GM12878 (cell line): Measurements from ENCODE around the gene KLHL35. TPM values are rescaled to one million over a fixed set of nuclear protein-coding genes. Genes with fewer than 3 reads are reported as not detected.

Experiments used
- ATAC-seq: fragments of 200-7000 bp; cut with Tn5 transposase; 3 replicates; pipeline ENCODE4 v1.9.1; 2020; ENCODE audit warnings: mild to moderate bottlenecking, moderate library complexity
- BruUV-seq: library from RNA; stranded (reverse); fragments of 400-500 nt; replicated peaks from 2 replicates; lab custom pipeline; 2021; lab: Mats Ljungman, UMichigan
- CTCF ChIA-PET: fragments of 300-600 bp; sonication (Branson Sonifier 250); formaldehyde crosslinking; extraction: SDS; loops from one replicate; lab custom pipeline; 2021; ENCODE audit warnings: inconsistent platforms; lab: Yijun Ruan, JAX
- POLR2A ChIA-PET: fragments of 350-600 bp; formaldehyde crosslinking; extraction: SDS; loops from one replicate; lab custom pipeline; 2021; ENCODE audit warnings: inconsistent platforms; lab: Charles Lee
- RAD21 ChIA-PET: fragments of 300-600 bp; sonication (Branson Sonifier 250); formaldehyde crosslinking; loops from one replicate; lab custom pipeline; 2023; ENCODE audit warnings: antibody characterized with exemption; ENCODE audit not compliant: unreplicated experiment; lab: Charles Lee
- SMC1A ChIA-PET: fragments of 300-600 bp; sonication (Branson Sonifier 250); formaldehyde crosslinking; loops from one replicate; lab custom pipeline; 2023; ENCODE audit not compliant: unreplicated experiment, uncharacterized antibody; lab: Charles Lee
- DNase-seq: peaks from one replicate; pipeline ENCODE4 v3.0.0-alpha.2; 2011; ENCODE audit warnings: low read depth, low spot score
- FAIRE-seq: peaks from 3 replicates; lab custom pipeline; 2011; peaks lifted over from hg19 to GRCh38; lab: Jason Lieb, UNC
- H2AFZ ChIP-seq: 2 replicates; pipeline ENCODE4 v1.6.0; 2011; ENCODE audit warnings: low read depth, low read length, control low read depth; ENCODE audit not compliant: control insufficient read depth
- H3K27ac ChIP-seq: 2 replicates; pipeline ENCODE4 v1.5.1; 2011; ENCODE audit warnings: control low read depth; ENCODE audit not compliant: control insufficient read depth, insufficient read depth
- H3K27me3 ChIP-seq, 2 experiments: replicated peaks in 1 of 2; 2 replicates each; pipeline versions ENCODE4 v1.6.0 to v1.6.1; 2011; ENCODE audit warnings: low read length in 1 of 2; ENCODE audit not compliant: control insufficient read depth in 2 of 2, insufficient read depth in 2 of 2
- H3K36me3 ChIP-seq, 2 experiments: 2 replicates each; pipeline ENCODE4 v1.5.1; 2011; ENCODE audit warnings: low read length in 1 of 2; ENCODE audit not compliant: control insufficient read depth in 2 of 2, insufficient read depth in 2 of 2
- H3K4me1 ChIP-seq: 2 replicates; pipeline ENCODE4 v1.6.1; 2011; ENCODE audit warnings: mild to moderate bottlenecking, low read length, moderate library complexity, mixed read lengths; ENCODE audit not compliant: control insufficient read depth, insufficient read depth
- H3K4me2 ChIP-seq: 2 replicates; pipeline ENCODE4 v1.6.0; 2011; ENCODE audit warnings: control low read depth; ENCODE audit not compliant: control insufficient read depth, insufficient read depth
- H3K4me3 ChIP-seq: fragments of 200-600 bp; sonication (generic); 2 replicates; pipeline ENCODE4 v1.5.1; 2016
- H3K79me2 ChIP-seq: 2 replicates; pipeline ENCODE4 v1.6.0; 2011; ENCODE audit warnings: low read length; ENCODE audit not compliant: control insufficient read depth, insufficient read depth
- H3K9ac ChIP-seq: 2 replicates; pipeline ENCODE4 v1.8.0; 2011; ENCODE audit warnings: low read length, control low read depth, mixed read lengths; ENCODE audit not compliant: control insufficient read depth, insufficient read depth
- H3K9me3 ChIP-seq: replicated peaks from 3 replicates; pipeline ENCODE4 v1.5.1; 2011; ENCODE audit warnings: mild to moderate bottlenecking, low read length; ENCODE audit not compliant: control insufficient read depth, insufficient read depth
- H4K20me1 ChIP-seq: 2 replicates; pipeline ENCODE4 v1.6.0; 2011; ENCODE audit not compliant: control insufficient read depth, insufficient read depth
- ATF2 ChIP-seq: IDR thresholded peaks from 2 replicates; pipeline ENCODE4 v1.6.1; 2012; ENCODE audit warnings: low read length, inconsistent platforms
- CREB1 ChIP-seq: IDR thresholded peaks from 2 replicates; pipeline ENCODE4 v1.6.1; 2012; ENCODE audit warnings: low read depth, mild to moderate bottlenecking, inconsistent platforms
- FOXM1 ChIP-seq: IDR thresholded peaks from 2 replicates; pipeline ENCODE4 v1.6.1; 2012; ENCODE audit warnings: low read depth, mild to moderate bottlenecking, inconsistent platforms, low read length, moderate library complexity
- NBN ChIP-seq: fragments of 450-650 bp; IDR thresholded peaks from 2 replicates; pipeline ENCODE4 v1.6.1; 2016
- RELB ChIP-seq: fragments of 450-650 bp; IDR thresholded peaks from 2 replicates; pipeline ENCODE4 v1.6.1; 2017; ENCODE audit warnings: low read depth, mild to moderate bottlenecking, moderate library complexity
- ZBED1 ChIP-seq: IDR thresholded peaks from 2 replicates; pipeline ENCODE4 v1.6.1; 2016; ENCODE audit warnings: borderline replicate concordance
- WGBS: methylation state at CpG from one replicate; pipeline ENCODE4 v1.1.6; 2016; ENCODE audit warnings: low lambda C conversion rate; ENCODE audit not compliant: insufficient replicate concordance, insufficient coverage; ENCODE audit errors: missing lambda C conversion rate; 5-methylcytosine and 5-hydroxymethylcytosine counted together
- in situ Hi-C: fragments of 300-500 bp; cut with MboI; formaldehyde crosslinking; loops from 9 replicates; pipeline ENCODE4 v1.14.3; 2018; ENCODE audit warnings: mixed read lengths
- intact Hi-C: fragments of 100-400 bp; cut with micrococcal nuclease; formaldehyde crosslinking; loops from one replicate; pipeline ENCODE4 v1.14.2; 2022; ENCODE audit not compliant: unreplicated experiment
- polyA plus RNA-seq, 11 experiments: library from polyadenylated mRNA; depleted of rRNA in 4 of 11; unstranded in 6 of 11; stranded (reverse) in 5 of 11; fragments of >200 nt; fragmentation: Nextera tagmentation in 4 of 11; fragmentation: Illumina TruSeq in 1 of 11; extraction: Ambion mirVana in 4 of 11; extraction: Trizol in 1 of 11; gene quantifications; 1 replicate in 1 of 11; 2 replicates in 10 of 11; pipeline versions ENCODE4 v1.2.1 to v1.2.3, GENCODE V29; 2011 to 2016; ENCODE audit warnings: inconsistent platforms in 2 of 11, missing spikeins in 2 of 11, low read depth in 1 of 11
- total RNA-seq, 4 experiments: library from RNA; depleted of rRNA in 3 of 4; stranded (reverse); fragments of >200 nt in 3 of 4; fragmentation: Illumina TruSeq in 1 of 4; extraction: Trizol in 1 of 4; gene quantifications; 2 replicates each; pipeline versions ENCODE4 v1.2.1 to v1.2.3, GENCODE V29; 2013 to 2021
- TF ChIP-seq, protein P1 (sequence below): fragments of 150-350 bp; IDR thresholded peaks from 2 replicates; pipeline ENCODE4 v1.6.1; 2016; ENCODE audit warnings: low read depth, low read length
- TF ChIP-seq, protein P2 (sequence below): fragments of 150-350 bp; IDR thresholded peaks from 2 replicates; pipeline ENCODE4 v1.6.1; 2014; ENCODE audit warnings: mild to moderate bottlenecking, low read depth, low read length
- TF ChIP-seq, protein P3 (sequence below): IDR thresholded peaks from 2 replicates; pipeline ENCODE4 v1.6.1; 2011; ENCODE audit warnings: borderline replicate concordance, low read depth, mild to moderate bottlenecking, moderate library complexity, mixed read lengths, low read length; ENCODE audit not compliant: insufficient read depth; ENCODE audit errors: extremely low read length

KLHL35 gene
- total and polyA plus RNA-seq, 10 of the 15 experiments (the other 5 are each of a cell fraction or from before 2014, with no cell fraction given) = 0.04 to 0.34 (median 0.13) TPM; not detected in 1

DNA sequence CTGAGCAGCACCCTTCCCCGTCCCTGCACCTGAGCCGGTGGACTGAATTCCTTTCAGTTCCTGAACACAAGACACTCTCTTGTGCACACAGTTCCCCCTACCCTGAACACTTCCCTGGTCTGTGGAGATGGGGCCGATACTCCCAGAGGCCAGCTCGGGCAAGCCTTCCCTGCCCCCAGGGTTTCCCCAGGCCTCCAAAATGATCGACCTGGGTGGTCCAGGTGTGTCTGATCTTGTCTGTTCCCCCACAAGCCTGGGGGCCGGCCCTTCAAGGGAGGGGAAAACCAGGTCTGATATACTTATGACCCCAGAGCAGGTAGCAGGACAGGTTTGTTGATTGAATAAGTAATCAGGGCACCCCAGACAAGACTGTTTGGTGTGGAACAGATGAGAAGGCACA lies 40.7 kb upstream of the KLHL35 start:
- POLR2A ChIA-PET = no interaction called here
- Histone ChIP-seq H3K36me3 (no peaks in the 10 kb centered on the region; a peak in 1 of 4 replicates), H3K9me3 (no peaks in the 10 kb centered on the region), H3K9ac (no peak overlapping the region), H3K4me1 (peaks cover 10% of the 10 kb centered on the region), H3K4me2 (no peak overlapping the region), H3K27me3 (no peaks in the 10 kb centered on the region), H2AFZ (no peak overlapping the region), H4K20me1 (no peaks in the 10 kb centered on the region), H3K79me2 (no peaks in the 10 kb centered on the region), H3K4me3 (no peak overlapping the region), H3K27ac (no peak overlapping the region)
- WGBS = 62% methylated on average over 6 of the region's 6 CpGs
- ATAC-seq (no peak), DNase-seq (no peak), FAIRE-seq (no peak)
- CTCF ChIA-PET = interaction anchor here (0.7 to 1.6 kb wide), 2 partner anchors 49 to 135 kb away, joined by 3 to 4 read pairs; no protein-coding TSS in a partner anchor
- no TSS peak for BruUV-seq
- TF ChIP-seq ZBED1 (no peak), CREB1 (no peak), FOXM1 (no peak), NBN (no peak), ATF2 (no peak), RELB (no peak)
- TF ChIP-seq, protein P1, sequence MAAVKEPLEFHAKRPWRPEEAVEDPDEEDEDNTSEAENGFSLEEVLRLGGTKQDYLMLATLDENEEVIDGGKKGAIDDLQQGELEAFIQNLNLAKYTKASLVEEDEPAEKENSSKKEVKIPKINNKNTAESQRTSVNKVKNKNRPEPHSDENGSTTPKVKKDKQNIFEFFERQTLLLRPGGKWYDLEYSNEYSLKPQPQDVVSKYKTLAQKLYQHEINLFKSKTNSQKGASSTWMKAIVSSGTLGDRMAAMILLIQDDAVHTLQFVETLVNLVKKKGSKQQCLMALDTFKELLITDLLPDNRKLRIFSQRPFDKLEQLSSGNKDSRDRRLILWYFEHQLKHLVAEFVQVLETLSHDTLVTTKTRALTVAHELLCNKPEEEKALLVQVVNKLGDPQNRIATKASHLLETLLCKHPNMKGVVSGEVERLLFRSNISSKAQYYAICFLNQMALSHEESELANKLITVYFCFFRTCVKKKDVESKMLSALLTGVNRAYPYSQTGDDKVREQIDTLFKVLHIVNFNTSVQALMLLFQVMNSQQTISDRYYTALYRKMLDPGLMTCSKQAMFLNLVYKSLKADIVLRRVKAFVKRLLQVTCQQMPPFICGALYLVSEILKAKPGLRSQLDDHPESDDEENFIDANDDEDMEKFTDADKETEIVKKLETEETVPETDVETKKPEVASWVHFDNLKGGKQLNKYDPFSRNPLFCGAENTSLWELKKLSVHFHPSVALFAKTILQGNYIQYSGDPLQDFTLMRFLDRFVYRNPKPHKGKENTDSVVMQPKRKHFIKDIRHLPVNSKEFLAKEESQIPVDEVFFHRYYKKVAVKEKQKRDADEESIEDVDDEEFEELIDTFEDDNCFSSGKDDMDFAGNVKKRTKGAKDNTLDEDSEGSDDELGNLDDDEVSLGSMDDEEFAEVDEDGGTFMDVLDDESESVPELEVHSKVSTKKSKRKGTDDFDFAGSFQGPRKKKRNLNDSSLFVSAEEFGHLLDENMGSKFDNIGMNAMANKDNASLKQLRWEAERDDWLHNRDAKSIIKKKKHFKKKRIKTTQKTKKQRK = no peak
- TF ChIP-seq, protein P2, sequence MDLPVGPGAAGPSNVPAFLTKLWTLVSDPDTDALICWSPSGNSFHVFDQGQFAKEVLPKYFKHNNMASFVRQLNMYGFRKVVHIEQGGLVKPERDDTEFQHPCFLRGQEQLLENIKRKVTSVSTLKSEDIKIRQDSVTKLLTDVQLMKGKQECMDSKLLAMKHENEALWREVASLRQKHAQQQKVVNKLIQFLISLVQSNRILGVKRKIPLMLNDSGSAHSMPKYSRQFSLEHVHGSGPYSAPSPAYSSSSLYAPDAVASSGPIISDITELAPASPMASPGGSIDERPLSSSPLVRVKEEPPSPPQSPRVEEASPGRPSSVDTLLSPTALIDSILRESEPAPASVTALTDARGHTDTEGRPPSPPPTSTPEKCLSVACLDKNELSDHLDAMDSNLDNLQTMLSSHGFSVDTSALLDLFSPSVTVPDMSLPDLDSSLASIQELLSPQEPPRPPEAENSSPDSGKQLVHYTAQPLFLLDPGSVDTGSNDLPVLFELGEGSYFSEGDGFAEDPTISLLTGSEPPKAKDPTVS = no peak
- TF ChIP-seq, protein P3, sequence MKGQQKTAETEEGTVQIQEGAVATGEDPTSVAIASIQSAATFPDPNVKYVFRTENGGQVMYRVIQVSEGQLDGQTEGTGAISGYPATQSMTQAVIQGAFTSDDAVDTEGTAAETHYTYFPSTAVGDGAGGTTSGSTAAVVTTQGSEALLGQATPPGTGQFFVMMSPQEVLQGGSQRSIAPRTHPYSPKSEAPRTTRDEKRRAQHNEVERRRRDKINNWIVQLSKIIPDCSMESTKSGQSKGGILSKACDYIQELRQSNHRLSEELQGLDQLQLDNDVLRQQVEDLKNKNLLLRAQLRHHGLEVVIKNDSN = no peak
- SMC1A ChIA-PET = no interaction called here
- in situ Hi-C loops = no loop called here
- RAD21 ChIA-PET = interaction anchor here (1.4 kb wide), 1 partner anchor 52 kb away, joined by 3 read pairs; the partner anchor contains the start of gene GDPD5
- intact Hi-C loops = no loop called here
